HUES48 (cell line): ENCODE results near the gene BRWD1.
A peak's percentile ranks its signal among the peaks of the same experiment; 100 is the strongest.

Source experiments
- H3K27ac ChIP-seq: one replicate; pipeline ENCODE4 v1.7.0; 2013; ENCODE audit warnings: low read depth, low read length, inconsistent platforms
- H3K27me3 ChIP-seq: 2 replicates; pipeline ENCODE4 v1.6.1; 2013; ENCODE audit warnings: mild to moderate bottlenecking, low read length; ENCODE audit not compliant: control insufficient read depth, insufficient read depth
- H3K36me3 ChIP-seq: 2 replicates; pipeline ENCODE4 v1.6.1; 2013; ENCODE audit warnings: low read length; ENCODE audit not compliant: control insufficient read depth, insufficient read depth
- H3K4me1 ChIP-seq: 2 replicates; pipeline ENCODE4 v1.6.1; 2013; ENCODE audit warnings: mild to moderate bottlenecking, low read length; ENCODE audit not compliant: control insufficient read depth, insufficient read depth
- H3K4me3 ChIP-seq: 2 replicates; pipeline ENCODE4 v1.5.1; 2013; ENCODE audit warnings: mild to moderate bottlenecking, low read depth, low read length
- H3K9ac ChIP-seq: 2 replicates; pipeline ENCODE4 v1.6.1; 2013; ENCODE audit warnings: mild to moderate bottlenecking, low read depth, low read length, moderate library complexity
- H3K9me3 ChIP-seq: 2 replicates; pipeline ENCODE4 v1.6.1; 2013; ENCODE audit warnings: low read length; ENCODE audit not compliant: control insufficient read depth, insufficient read depth

Gene BRWD1

GRCh38 chr21:39197448-39198233 lies 115.8 kb downstream of the BRWD1 start:
- Histone ChIP-seq H3K4me3 (no peak overlapping the region), H3K9me3 (no peaks in the 10 kb centered on the region), H3K9ac (no peak overlapping the region), H3K27ac (no peak overlapping the region), H3K36me3 (peaks cover 91% of the 10 kb centered on the region), H3K4me1 (no peaks in the 10 kb centered on the region), H3K27me3 (no peaks in the 10 kb centered on the region)

- Histone ChIP-seq H3K27me3 (no peaks in the 10 kb centered on the region), H3K9ac (no peak overlapping the region), H3K4me3 (no peak overlapping the region), H3K4me1 (peaks cover 7% of the 10 kb centered on the region; the same call in 1 of the 2 replicates), H3K9me3 (no peaks in the 10 kb centered on the region), H3K27ac (no peak overlapping the region), H3K36me3 (peaks cover 87% of the 10 kb centered on the region)
These were observed 116.6 kb downstream of the BRWD1 start for GRCh38 chr21:39196838-39197237.

- H3K36me3 ChIP-seq, result peaks cover 86% of the 10 kb centered on the region
- no peak overlapping the region for H3K9ac ChIP-seq
These were observed 117.1 kb downstream of the BRWD1 start for GRCh38 chr21:39196310-39196709.

DNA sequence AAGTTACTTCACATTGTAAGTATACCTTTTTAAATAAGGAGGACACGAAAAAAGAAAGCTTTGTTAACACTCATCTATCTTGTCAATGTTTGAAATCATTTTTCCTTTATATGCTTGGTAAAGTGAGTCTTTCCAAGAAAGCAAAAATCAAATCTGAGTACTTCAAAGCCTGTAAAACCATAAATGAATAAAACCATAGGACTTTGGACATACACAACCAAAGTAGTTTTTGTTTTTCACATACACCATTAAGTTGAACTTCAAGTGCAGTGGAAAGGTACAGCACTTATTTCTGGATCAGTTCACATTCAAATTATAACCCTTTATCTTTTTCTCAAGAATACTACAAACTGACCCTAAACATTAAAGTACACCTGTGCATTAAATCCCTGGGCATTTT lies 120.1 kb downstream of the BRWD1 start:
- Histone ChIP-seq H3K36me3 (peaks cover 57% of the 10 kb centered on the region), H3K9ac (no peak overlapping the region), H3K4me1 (peaks cover 11% of the 10 kb centered on the region; the same call in 1 of the 2 replicates), H3K4me3 (no peak overlapping the region), H3K27ac (no peak overlapping the region), H3K27me3 (no peaks in the 10 kb centered on the region), H3K9me3 (no peaks in the 10 kb centered on the region)

More at GRCh38 chr21:39196310-39196709, 117.1 kb downstream of the BRWD1 start:
- Histone ChIP-seq H3K9me3 (no peaks in the 10 kb centered on the region), H3K4me1 (peaks cover 8% of the 10 kb centered on the region; the same call in 1 of the 2 replicates), H3K27ac (no peak overlapping the region), H3K27me3 (no peaks in the 10 kb centered on the region), H3K4me3 (no peak overlapping the region)

- Histone ChIP-seq H3K27ac (no peak overlapping the region), H3K36me3 (peaks cover 24% of the 10 kb centered on the region), H3K4me1 (peaks cover 41% of the 10 kb centered on the region; the same call in 1 of the 2 replicates), H3K27me3 (no peaks in the 10 kb centered on the region), H3K9ac (no peak overlapping the region), H3K9me3 (no peaks in the 10 kb centered on the region), H3K4me3 (no peak overlapping the region)
These were observed 123.4 kb downstream of the BRWD1 start for GRCh38 chr21:39189857-39190604.

DNA sequence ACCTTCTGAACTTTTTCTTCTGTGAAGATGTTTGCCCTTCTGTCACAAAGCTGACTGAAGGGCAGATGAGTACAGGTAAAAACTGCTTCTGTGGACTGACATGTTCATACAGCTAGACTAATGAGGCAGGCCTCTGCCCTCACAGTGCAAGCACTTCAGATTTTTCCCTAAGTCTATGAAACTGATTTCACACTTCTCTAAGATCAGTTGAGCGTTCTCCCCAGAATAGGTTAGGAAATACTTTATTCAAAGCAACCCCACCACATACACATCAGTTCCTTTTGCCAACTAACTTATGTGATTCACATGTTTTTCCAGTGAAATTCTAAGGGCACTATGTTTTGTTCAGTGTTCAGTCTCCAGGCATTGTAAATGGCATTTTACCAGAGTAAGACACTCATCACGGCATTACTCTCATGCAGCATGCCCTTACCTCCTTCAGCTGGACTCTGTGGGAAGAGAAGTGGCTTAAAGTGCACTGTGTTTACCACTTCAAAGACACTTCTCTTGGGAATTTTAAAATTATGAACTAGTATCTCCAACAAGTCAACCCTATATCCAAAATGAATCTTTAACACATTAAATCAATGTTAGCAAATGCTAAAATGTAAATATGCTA lies 124.8 kb downstream of the BRWD1 start:
- Histone ChIP-seq H3K36me3 (peaks cover 10% of the 10 kb centered on the region), H3K27me3 (no peaks in the 10 kb centered on the region), H3K4me3 (no peak overlapping the region), H3K27ac (no peak overlapping the region), H3K9me3 (no peaks in the 10 kb centered on the region), H3K4me1 (peaks cover 50% of the 10 kb centered on the region), H3K9ac (no peak overlapping the region)

DNA sequence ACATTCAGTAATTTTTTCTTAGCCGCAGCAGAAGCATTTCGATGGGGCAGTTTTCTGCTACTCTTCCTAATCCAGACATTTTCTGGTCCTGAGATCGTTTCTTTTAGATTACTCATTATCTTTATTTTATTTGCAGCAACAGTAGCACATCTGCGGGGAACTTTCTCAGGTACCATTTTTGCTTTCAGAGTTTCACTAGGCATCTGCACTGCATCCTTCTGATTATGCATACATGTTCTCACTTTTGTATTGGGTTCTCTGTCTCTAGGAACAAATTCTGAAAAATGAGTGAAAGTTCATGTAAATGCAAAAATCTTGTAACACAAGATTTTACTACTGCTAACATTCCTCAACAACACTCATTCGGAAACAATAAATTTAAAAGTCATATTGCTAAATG lies 126.3 kb downstream of the BRWD1 start:
- Histone ChIP-seq H3K4me3 (no peak overlapping the region), H3K36me3 (peaks cover 5% of the 10 kb centered on the region; the same call in 1 of the 2 replicates), H3K27ac (no peak overlapping the region), H3K27me3 (no peaks in the 10 kb centered on the region; the same call in 1 of the 2 replicates), H3K4me1 (peaks cover 51% of the 10 kb centered on the region), H3K9ac (no peak overlapping the region), H3K9me3 (no peaks in the 10 kb centered on the region)

DNA sequence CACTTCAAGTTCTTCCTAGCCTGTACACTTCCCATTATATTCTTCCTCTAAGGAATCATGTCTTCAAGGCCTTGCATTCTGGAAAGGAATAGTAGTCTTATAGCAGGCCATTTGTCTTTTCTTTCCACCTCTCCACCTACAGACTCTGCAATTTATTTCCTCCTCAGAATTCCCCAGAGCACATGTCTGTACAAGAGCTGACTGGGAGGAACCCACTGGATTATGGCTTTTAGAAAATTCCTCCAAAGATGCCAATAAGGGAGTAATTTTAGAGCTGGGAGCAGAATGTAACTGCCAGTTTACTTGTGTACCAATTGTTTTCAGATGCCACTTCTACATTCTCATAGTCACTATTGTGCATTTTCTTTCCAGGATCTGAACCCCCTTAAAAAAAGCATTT lies 126.8 kb downstream of the BRWD1 start:
- H3K9me3 ChIP-seq, result no peaks in the 10 kb centered on the region

GRCh38 chr21:39185157-39185556 lies 128.3 kb downstream of the BRWD1 start:
- peaks cover 54% of the 10 kb centered on the region for H3K4me1 ChIP-seq
- H3K4me3 ChIP-seq, result no peak overlapping the region
- H3K27me3 ChIP-seq, result no peaks in the 10 kb centered on the region; the same call in 1 of the 2 replicates
- no peak overlapping the region for H3K27ac ChIP-seq
- H3K9me3 ChIP-seq, result no peaks in the 10 kb centered on the region
- H3K9ac ChIP-seq, result no peak overlapping the region
- H3K36me3 ChIP-seq, result peaks cover 7% of the 10 kb centered on the region

More for the DNA sequence above, 126.8 kb downstream of the BRWD1 start:
- H3K36me3 ChIP-seq, result peaks cover 2% of the 10 kb centered on the region; the same call in 1 of the 2 replicates
- no peak overlapping the region for H3K9ac ChIP-seq
- no peaks in the 10 kb centered on the region; the same call in 1 of the 2 replicates for H3K27me3 ChIP-seq
- no peak overlapping the region for H3K4me3 ChIP-seq
- no peak overlapping the region for H3K27ac ChIP-seq
- peaks cover 51% of the 10 kb centered on the region for H3K4me1 ChIP-seq

DNA sequence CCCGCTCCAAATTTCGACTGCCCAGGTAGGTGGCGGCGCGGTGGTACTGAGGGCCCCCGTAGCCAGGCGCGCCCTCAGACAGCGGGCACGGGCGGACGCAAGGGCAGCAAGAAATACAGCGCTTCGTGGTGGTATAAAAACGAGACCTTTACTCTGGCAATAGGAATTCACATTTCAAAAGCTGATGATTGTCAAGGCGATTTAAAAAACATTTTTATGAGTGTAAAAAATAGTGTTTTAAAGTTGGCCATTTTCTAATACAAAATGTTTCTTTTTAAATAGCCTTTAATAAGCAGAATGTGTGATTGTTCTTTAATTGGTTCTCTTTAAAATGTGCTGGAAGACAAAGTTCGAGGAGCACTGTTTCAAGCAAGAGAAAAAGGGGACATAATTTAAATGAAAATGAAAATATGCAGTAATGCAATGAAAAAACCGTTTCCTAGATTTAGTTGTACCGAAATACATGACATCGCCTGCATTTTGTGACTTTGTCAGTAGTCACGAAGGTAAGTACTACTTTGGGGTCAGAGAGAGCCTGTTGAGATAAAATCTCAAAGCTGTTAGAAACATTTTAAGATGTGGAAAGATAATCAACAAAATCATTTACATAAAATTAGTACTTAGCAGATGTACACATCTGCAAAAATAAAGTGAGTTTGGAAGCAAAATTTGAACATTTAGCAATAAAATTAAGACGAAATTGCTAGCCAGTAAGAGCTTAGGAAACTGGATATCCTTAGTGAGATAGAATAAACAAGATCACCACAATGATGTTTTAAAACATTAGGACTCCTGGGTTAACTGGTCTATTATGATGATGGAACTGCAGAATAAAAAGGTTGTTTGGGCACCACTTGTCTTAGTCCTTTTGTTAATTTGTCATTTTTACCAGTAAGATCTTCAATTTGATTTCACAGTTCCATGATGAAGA lies 129.1 kb downstream of the BRWD1 start:
- peaks cover 54% of the 10 kb centered on the region for H3K4me1 ChIP-seq
- no peaks in the 10 kb centered on the region; the same call in 1 of the 2 replicates for H3K27me3 ChIP-seq
- no peaks in the 10 kb centered on the region for H3K9me3 ChIP-seq
- peak overlapping the region; percentile 95 for H3K4me3 ChIP-seq
- H3K9ac ChIP-seq, result peak overlapping the region; percentile 58
- H3K36me3 ChIP-seq, result peaks cover 16% of the 10 kb centered on the region
- peak overlapping the region; percentile 89 for H3K27ac ChIP-seq
